Thoracic aorta (tissue), 2 donors: ENCODE measurements around the gene PXMP4. TPM values are rescaled to one million over a fixed set of nuclear protein-coding genes. Genes with fewer than 3 reads are reported as not detected.

Experiments
- ATAC-seq: fragments of 150-250 bp; one replicate; pipeline ENCODE4 v1.8.0; 2017; ENCODE audit warnings: low read depth; ENCODE audit not compliant: insufficient number of reproducible peaks, low FRiP score
- DNase-seq: peaks from one replicate; pipeline ENCODE4 v3.0.0-alpha.2; 2020; ENCODE audit warnings: low spot score
- H3K27ac ChIP-seq, 2 donors: fragments of 200-600 bp; sonication (generic); 1 replicate in 1 of 2; 2 replicates in 1 of 2; pipeline ENCODE4 v1.5.1; 2016; ENCODE audit warnings: mild to moderate bottlenecking in 2 of 2, moderate library complexity in 2 of 2
- H3K27me3 ChIP-seq: fragments of 200-600 bp; sonication (generic); replicated peaks from 2 replicates; pipeline ENCODE4 v1.6.0; 2016; ENCODE audit warnings: mild to moderate bottlenecking; ENCODE audit not compliant: insufficient read depth
- H3K36me3 ChIP-seq: fragments of 200-600 bp; sonication (generic); one replicate; pipeline ENCODE4 v1.5.1; 2016
- H3K4me1 ChIP-seq, 2 donors: fragments of 200-600 bp; sonication (generic); 1 replicate in 1 of 2; 2 replicates in 1 of 2; pipeline versions ENCODE4 v1.5.1 to v1.6.0; 2016; ENCODE audit warnings: low read depth in 2 of 2, mild to moderate bottlenecking in 1 of 2; ENCODE audit not compliant: control insufficient read depth in 1 of 2
- H3K4me3 ChIP-seq: fragments of 200-600 bp; sonication (generic); 2 replicates; pipeline ENCODE4 v1.5.1; 2016; ENCODE audit warnings: mild to moderate bottlenecking
- H3K9me3 ChIP-seq: fragments of 200-600 bp; sonication (generic); 2 replicates; pipeline ENCODE4 v1.5.1; 2016
- CTCF ChIP-seq: fragments of 200-600 bp; sonication (generic); IDR thresholded peaks from one replicate; pipeline ENCODE4 v1.5.1; 2019; ENCODE audit warnings: antibody characterized with exemption
- total RNA-seq, 2 donors: library from RNA; depleted of rRNA; stranded (reverse); fragments of >200 nt; gene quantifications; one replicate each; pipeline versions ENCODE4 v1.1.0 to v1.2.3, GENCODE V29; 2016

The PXMP4 gene
- total RNA-seq, 2 donors from 2014 or later = 3.3 to 4.1 TPM

GRCh38 chr20:33653900-33654596 is 66.1 kb downstream of the PXMP4 start:
- no peak for TF ChIP-seq CTCF
- Histone ChIP-seq H3K9me3 (no peaks in the 10 kb centered on the region), H3K27ac (no peak overlapping the region), H3K27me3 (no peaks in the 10 kb centered on the region), H3K36me3 (peaks cover 9% of the 10 kb centered on the region), H3K4me3 (no peak overlapping the region), H3K4me1 (peaks cover 0 to 8% of the 10 kb centered on the region in 2 donors)
- ATAC-seq (no peak), DNase-seq (no peak)

- Histone ChIP-seq H3K4me3 (peak overlapping the region; percentile 41), H3K36me3 (peaks cover 4% of the 10 kb centered on the region), H3K4me1 (peaks cover 4 to 15% of the 10 kb centered on the region in 2 donors), H3K27me3 (no peaks in the 10 kb centered on the region), H3K27ac (no peak overlapping the region), H3K9me3 (no peaks in the 10 kb centered on the region)
- peak; percentile 44 for ATAC-seq
- no peak for DNase-seq
- peak; percentile 84 for TF ChIP-seq CTCF
Measured at GRCh38 chr20:33653218-33653899, 66.8 kb downstream of the PXMP4 start.

Other genes with a start within 250 kb of the PXMP4 start
- 10 to 100 TPM; 14.8 to 18.0 TPM for gene CBFA2T2, start 230.2 kb downstream of the PXMP4 start, total RNA-seq
- not detected for gene C20orf144, start 58.0 kb downstream of the PXMP4 start, total RNA-seq
- gene ACTL10, start 53.4 kb downstream of the PXMP4 start, total RNA-seq = 1 to 10 TPM; 2.6 to 3.1 TPM
- 10 to 100 TPM; 24.0 to 29.6 TPM for gene NECAB3, start 45.9 kb downstream of the PXMP4 start, total RNA-seq
- under 1 TPM; 0.68 to 0.92 TPM for gene E2F1, start 33.9 kb downstream of the PXMP4 start, total RNA-seq
- 1 to 10 TPM; 1.8 to 2.3 TPM for gene ZNF341, start 11.7 kb upstream of the PXMP4 start, total RNA-seq
- gene CHMP4B, start 91.0 kb upstream of the PXMP4 start, total RNA-seq = 100 to 1,000 TPM in 1 of 2 donors, 10 to 100 TPM in 1; 69.5 to 104 TPM